HG02981 (cell line): Measurements from ENCODE around the gene BCDIN3D.
"Not testable (repeated sequence)": the region's sequence is repeated elsewhere in the genome, so short reads cannot be mapped to it uniquely, and the experiment has no call there.

Source experiments
- ATAC-seq: cut with Tn5 transposase; IDR thresholded peaks from one replicate; pipeline ENCODE4 v1.9.1; 2021; ENCODE audit warnings: mild to moderate bottlenecking, moderate library complexity; ENCODE audit not compliant: unreplicated experiment

BCDIN3D gene

DNA sequence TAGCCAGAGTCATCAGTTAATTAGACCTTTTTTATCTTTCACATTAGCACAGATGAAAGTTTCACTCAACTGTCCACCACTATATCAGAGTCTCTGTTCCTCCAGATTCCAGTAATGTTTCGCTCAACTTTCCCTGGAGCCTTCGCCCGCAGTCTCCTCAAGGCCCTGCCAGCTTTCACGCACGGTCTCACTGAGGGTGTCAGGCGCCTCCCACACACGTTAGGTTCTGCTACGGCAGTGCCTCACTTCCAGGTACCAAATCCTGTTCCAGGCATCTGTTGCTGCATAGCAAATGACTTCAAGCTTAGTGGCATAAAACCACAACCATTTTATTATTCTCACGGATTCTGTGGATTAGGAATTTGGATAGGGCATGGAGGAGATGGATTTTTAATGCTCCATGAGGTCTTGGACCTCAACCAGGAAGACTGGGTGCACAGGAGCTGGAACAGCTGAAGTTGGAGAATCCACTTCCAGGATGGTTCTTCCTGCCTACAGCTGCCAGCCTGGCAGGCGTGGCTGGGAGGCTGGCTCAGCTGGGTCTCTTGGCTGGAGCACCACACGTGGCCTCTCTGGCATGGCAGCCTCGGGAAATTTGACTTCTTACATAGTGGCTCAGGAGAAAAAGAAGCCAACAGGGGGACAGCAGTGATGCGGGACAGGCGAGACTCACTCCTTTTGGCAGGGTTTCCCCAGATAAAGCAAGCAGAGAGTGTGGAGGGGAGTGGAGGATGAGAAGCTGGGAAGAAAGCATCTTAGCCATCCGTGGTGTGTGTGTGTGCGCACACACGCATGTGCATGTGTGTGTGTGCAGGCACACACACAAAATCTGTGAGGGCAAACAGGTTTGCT is 21.3 kb upstream of the BCDIN3D start:
- ATAC-seq, result no peak

DNA sequence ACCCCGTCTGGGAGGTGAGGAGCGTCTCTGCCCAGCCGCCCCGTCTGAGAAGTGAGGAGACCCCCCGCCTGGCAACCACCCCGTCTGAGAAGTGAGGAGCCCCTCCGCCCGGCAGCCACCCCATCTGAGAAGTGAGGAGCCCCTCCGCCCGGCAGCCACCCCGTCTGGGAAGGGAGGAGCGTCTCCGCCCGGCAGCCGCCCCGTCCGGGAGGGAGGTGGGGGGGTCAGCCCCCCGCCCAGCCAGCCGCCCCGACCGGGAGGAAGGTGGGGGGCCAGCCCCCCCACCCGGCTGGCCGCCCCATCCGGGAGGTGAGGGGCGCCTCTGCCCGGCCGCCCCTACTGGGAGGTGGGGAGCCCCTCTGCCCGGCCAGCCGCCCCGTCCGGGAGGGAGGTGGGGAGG is 18.0 kb upstream of the BCDIN3D start:
- ATAC-seq, result not testable (repeated sequence)

DNA sequence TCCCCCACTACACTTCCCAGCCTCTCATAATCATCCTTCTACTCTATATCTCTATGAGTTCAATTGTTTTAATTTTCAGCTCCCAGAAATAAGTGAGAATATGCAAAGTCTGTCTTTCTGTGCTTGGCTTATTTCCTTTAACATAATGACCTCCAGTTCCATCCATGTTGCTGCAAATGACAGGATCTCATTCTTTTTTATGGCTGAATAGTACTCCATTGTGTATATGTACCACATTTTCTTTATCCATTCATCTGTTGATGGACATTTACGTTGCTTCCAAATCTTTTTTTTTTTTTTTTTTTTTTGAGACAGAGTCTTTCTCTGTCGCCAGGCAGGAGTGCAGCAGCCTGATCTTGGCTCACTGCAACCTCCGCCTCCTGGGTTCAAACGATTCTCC is 13.0 kb upstream of the BCDIN3D start:
- not testable (repeated sequence) for ATAC-seq

DNA sequence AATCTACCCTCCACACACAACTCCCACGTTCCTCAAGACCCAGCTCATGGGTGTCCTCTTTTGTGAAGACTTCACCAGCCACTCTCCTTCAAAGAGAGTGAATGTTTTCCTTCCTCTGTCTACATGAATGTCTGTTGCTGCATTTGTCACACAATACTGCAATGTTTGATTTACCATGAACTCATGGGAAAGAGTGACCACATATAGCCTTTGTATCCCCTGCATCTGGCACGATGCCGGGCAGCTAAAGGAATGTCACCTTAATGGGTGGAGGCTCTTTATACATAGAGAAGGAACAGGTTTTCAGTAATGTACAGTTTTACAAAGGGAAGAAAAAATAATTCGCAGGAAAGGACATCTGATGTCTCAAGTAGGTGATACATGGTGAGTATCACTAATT is 12.1 kb upstream of the BCDIN3D start:
- no peak for ATAC-seq

DNA sequence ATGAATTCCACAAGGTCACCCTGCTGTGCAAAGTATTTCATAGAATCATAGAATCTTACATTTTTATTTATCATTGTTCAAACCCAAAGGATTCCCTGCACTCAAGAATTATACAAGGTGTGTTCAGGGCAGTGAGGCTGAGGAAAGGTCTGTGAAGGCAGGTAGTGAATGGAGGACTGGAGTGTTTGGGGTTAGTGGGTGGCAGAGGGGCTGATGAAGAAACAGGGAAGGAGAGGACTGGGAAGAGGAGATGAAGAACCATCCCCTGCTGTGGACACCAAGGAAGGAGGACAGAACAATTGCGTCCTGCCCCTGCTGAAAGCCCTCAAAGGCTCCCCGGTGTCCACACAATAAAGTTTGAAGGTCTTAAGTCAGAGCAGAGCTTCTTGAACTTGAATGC is 10.8 kb upstream of the BCDIN3D start:
- no peak for ATAC-seq

DNA sequence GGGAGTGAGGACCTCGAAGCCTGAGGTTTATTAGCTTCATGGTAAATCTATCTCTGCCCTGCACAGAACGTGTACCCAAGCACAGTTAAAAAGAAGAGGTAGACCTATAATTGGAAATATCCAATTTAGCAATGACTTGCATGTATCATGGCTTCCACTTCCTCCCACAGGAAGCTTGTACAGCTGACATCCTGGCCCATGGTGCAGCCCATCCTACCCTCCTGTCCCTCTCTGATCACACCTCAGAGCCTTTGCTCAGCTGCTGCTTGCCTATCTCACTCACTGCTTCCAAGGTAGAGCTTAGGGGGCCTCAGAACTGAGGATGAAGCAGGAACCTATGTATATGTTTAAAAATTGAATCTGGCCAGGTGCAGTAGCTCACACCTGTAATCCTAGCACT is 4.3 kb upstream of the BCDIN3D start:
- no peak for ATAC-seq

DNA sequence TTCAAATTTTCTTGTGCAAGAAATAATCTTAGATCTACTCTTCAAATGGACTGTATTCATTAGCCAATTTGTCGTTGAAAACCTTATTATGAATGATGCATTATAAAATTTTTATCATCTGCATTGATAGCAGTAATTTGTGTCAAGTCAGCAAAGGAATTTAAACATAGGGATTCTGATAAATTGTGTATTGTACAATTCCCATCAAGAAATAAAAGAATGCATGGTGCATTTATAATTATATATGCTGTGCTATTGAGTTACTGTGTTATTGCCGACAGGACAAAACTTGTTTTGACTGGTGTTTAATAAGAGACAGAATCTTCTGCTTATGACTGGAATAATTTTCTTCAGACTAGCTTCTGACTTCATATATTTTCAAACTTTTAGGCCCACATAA is 3.1 kb upstream of the BCDIN3D start:
- ATAC-seq, result no peak

DNA sequence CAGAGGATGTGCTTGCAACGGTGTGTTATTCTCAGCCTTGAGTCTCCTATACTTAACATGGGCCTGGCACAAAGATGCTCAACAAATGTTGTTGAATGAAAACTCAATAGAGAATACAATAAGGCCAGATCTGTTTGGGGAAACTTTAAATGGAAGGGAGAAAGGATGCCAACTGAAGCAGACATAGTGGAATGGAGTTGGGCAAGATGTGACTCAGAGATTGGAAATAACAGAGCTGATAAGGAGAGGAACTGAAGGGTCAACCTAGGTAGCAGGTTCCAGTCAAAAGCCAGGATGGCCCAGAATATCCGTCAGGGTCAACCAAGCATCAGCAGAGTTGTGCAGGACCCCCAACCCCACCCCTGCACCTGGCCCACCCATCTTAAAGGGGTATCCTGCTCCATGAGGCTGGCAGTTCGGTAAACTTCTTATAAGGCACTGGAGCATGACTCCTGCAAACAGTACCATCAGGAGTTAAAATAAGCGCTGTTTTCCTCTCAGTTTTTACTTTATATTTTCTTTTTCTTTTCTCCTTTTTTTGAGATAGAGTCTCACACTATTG is 1.1 kb upstream of the BCDIN3D start:
- ATAC-seq, result no peak

DNA sequence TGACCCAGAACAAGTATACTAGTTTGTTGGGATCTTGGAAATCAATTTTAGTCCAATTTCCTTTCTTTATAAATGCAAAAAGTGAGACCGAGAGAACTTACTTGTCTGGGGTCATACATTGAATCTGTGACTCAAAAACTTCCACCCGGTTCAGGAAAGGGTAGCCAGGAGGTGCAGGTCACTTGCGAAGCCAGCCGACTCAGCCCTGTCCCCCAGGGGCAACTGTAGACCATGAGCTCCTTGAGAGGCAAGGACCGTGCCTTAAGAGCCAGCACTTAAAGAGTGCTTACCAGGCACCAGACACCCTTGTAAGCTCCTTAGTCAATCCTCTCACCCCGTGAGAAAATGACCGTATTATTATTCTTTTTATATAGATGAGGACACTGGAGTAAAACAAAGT is 505 bp upstream of the BCDIN3D start:
- no peak for ATAC-seq

DNA sequence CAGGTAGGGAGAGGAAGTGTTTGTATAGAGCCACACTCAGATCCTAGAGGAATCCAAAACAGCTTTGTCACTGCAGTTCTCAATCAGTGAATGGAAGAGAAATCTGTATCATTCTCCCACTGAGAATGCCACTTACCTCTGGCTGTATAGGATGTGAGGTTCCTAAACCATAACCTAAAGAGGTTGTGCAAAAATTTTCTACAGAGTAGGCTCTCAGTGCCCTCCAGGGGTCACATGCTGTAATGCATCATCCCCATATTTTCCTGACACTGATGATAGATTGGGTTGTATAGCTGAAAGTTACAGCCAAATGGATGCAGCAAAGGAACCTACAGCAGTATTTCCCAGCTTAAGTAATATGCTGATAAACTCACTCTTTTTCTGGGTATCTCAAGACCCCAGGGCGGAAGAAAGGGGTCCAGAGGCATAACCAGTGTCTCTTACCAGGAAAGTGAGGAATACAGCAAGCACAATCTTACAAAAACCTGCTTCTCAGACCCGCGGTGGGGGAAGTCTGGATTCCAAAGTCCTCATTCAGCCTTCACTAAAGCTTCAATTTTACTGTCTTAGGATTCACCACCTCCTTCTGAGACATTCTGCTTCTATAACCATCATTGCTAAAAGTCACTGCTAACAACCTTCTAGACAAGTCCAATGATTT is 3.8 kb downstream of the BCDIN3D start:
- ATAC-seq, result no peak

DNA sequence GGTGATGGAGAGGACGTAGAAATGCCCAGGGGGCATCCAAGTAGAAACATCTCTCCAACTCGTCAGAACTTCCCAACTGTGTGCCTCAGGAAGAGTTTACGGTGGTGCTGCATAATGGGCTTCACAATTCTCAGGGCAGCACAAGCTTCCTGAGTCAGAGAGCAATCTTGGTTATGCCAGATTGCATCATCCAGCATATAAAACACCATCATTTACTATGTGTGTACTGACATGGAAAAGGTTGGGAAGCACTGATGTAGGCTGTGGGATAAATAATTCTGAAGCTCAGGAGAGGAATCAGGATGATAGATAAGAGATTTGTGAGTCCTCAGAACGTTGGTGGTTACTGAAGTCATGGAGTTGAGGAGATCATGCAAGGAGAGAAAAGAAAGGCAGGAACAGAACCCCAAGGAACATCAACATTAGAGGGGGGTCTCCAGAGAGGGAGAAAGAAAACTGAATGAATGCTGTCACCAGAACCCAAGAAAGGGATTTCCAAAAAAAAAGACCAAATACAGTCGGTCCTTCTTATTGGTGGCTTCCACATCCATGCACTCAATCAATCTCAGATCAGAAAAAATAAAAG is 10.0 kb downstream of the BCDIN3D start:
- ATAC-seq, result no peak

DNA sequence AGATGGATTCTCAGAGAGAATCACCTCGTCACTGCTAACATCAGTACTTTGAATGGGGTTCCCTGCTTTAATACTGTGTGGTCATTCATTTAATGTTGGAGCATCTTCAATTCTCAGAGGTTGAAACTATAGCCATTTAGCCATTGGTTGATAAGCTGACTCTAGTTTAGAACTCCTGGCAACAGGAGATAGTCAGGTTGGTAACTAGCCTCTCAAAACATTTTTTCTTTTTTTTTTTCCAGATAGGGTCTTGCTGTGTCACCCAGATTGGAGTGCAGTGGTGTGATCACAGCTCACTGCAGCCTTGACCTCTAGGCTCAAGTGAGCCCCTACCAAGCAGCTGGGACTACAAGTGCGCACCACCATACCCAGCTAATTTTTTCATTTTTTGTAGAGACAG is 11.2 kb downstream of the BCDIN3D start:
- no peak for ATAC-seq

DNA sequence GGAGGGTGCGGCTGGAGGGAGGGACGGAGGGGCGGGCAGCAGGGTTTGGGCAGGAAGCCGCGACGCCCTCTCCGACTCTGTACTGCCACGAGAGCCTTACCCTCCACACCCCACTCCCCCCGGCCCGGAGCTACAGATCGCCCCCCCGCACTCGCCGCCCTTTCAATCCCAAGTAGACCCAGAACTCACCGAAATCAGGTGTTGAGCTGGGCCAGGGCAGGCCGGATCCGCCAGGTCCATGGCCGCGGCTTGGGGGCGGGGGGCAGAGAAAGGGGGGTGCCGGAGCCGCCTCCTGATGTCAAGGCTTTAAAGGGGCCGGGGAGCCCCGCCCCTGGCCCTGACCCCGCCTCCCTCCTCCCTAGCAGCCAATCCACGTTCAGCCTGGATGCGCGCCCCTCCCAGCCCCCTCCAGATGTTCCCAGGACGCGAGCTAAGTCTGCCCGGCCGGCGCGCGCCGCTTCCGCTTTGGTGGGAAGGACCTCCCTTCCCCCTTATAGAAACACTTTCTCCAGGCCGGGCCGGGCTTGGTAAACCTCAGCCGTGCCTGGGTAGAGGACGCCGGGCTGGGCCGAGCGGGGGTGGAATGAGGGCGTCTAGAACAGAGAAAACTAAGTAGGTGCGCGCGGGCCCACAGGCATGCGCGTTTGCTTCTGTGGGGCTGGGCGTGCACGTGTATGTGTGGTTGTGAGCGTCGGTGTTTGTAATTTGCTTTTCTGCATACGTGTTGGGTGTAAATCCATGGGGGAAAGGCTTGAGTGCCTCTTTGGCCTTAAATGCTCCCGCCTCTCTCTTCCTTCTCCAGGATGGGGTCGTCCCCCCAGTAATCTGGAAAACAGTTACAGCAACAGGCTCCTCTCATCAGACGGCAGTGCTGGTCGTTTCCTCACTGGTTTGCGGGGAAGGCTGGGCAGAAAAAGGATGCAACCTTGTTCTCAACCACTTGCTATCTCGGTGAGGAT is 14.5 kb downstream of the BCDIN3D start, which contains the start of gene NCKAP5L:
NCKAP5L (minus strand) TSS at position 281 of the 959 bp plus-strand sequence. CDS start 24,369 bp downstream, outside the sequence.
- peak; percentile 84 for ATAC-seq

DNA sequence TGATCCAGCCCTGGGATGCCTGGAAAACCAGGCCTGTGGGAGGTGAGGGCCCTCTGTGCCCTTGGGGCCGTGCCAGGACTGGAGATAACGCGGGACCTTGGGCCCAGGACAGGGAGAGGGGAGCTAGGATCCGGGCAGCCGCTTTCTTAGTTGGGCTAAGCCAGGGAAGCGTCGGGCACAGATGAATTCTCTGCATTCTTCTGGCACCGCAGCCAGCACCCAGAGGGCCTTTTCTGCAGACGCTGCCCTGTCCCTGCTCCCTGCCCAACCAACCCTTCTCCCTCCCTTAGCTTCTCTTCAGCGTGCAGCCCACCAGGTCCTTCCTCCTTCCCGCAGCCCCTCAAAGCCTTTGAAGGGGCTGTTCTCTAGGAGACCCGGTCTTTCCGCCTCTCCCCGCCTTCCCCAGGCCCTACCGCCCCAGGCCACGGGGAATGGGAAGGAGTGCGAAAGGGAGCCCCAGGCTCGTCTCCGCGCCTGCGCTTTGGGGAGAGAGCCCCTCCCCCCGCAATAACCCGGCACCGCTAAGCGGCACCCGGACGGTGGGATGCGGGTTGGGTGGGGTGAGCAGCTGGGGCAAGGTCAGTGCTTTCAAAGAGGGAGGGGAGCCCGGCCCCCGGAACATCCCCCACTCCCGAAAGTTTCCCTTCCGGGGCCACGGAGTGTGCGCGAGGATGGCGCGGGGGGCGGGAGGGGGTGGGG is 15.4 kb downstream of the BCDIN3D start:
- ATAC-seq, result no peak

DNA sequence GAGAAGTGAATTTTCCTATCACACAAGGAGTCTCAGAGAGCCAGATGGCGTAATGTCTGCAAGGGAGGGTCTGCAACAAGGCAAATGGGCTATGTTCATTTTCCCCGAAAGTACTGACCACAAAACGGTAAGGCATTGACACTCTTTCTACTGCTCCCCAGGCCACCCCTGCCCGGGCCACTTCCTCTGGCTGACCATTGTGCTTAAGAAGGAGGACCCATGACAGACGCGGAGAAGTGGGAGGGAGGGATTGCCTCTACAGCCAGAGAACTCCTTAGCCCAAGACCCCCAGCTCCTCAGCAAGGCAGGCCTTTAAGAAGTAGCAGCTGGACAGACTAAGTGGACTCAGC is 15.9 kb downstream of the BCDIN3D start:
- ATAC-seq, result no peak

DNA sequence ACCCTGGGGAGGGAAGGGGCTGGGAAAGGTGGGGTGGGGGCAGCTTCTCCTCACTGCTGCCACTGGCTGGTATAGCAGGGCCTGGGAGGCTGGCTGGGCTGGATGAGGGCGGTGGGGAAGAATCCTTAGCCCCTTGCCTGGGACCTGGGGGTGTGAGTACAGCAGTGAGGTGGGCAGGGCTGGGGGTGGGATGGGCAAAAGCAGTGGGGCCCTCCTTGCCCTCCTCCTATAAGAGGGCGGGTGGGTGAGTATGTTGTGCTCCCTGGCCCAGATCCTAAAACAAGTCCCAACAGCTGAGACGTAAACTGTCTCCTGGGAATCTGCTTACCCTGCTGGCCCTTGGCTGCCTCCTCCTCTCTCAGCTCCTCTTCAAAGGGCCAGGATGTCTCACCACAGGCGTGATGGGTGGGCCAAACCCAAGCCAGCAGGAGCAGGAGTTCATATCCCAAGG is 16.9 kb downstream of the BCDIN3D start:
- ATAC-seq, result no peak

DNA sequence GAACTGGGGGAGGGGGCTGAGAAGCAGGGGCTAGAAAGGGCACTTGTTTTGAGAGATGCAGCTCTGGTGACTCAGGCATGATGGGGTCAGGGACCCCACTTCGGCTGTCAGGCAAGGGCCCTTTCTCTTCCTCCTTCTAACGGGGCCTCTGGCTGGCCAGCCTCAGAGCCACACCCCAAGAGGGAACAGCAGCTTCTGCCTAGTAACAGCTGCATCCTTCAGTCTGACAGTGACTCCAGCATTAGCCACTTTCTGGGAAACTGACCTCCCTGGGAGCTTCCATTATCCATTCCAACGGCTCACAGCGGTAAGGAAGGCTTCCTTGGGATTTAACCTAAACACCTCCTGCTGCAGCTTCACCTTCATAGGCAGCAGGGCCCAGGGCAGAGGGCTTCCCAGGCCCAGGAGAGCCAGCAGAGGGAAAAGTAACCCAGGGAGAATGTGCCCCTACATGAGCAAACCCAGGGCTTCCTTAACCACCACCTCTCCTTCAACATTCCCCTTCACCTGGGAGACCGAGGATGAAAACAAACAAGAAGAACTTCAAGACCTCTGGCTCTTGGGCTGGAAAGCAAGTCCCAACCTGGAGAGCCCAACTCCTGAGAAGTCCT is 17.4 kb downstream of the BCDIN3D start:
- no peak for ATAC-seq

DNA sequence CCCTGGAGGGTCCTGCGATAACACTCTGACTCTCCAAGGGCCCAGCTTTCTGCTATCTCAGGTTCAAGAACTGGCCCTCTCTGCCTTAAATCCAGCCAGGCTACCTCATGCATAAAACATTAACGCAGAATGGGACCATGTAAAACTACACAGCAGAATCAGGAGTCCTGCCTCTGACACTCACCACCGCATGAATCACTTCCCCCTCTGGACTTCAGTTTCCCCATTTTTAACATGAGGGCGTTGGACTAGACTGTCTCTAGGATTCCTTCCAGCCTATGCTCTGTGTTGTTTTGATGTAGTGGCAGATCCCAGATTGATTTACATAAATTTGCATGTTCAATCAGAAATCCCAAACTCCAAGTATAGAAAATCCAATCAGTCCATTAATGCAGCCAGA is 18.0 kb downstream of the BCDIN3D start:
- ATAC-seq, result no peak

DNA sequence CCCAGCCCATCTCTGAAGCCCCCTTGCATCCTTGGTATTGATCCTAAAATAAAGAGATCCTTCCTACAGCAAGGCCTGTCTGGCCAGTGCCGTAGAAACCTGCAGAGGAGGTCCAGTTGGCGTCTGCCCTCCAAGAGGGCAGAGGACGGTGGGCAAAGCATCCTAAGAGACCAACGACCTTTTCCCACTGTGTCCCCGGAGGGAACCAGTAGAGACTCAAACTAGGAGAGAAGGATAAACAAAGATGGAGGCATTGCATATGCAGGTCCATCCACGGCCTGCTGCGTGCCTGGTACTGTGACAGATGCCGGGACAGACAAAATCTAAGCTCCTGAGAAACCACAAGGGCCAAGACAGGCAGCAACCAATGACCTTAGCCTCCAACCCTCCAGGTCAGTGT is 18.5 kb downstream of the BCDIN3D start:
- no peak for ATAC-seq

DNA sequence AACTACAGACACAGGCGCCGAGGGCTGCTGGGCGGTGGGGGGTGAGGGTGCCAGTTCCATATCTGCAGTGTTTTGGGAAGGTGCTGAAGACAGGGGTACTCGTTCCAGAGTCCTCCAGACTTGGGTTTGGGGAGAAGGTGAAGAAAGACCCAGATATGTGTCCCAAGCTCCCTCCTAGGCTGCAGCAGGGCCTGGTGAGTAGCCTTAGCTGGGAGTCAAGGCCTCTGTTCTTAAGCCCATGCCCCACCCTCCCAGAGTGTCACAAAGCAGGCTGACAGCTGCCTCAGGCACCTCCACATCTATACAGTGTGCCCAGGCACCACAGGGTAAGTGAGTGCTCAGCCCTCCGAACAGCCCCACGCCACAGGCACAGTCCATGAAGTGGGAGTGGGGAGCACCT is 19.0 kb downstream of the BCDIN3D start:
- ATAC-seq, result no peak
